Measurements from ENCODE around the gene ZSWIM6. TPM values are rescaled to one million over a fixed set of nuclear protein-coding genes. Genes with fewer than 3 reads are reported as not detected.

The ZSWIM6 gene
- polyA plus RNA-seq, 3 donors: 1.7 to 33.5 (median 2.7) TPM

DNA sequence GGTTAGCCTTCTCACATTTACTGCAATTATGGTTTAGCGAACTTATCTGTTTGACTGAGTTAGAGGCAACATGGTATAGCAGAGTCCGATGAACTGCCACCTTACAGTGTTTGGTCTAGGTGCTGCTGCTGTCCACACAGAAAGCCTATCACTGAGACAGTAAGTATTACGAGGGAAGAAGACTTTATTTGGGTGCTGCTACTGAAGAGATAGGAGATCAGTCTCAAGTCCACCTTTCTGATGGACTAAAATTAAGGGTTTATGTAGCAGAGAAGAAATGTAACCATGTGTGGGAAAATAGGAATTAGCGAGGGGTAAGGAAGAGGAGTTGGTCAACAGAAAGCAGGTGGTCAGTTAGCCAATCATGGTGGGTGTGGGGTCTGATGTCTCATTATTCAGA lies 109.7 kb downstream of the ZSWIM6 start:
- H3K27ac Mint-ChIP-seq: peak overlapping the region in 2 of 7 donors; percentile 0 to 10
- H3K27ac ChIP-seq (ENCODE audit: low read depth in 1 of 2, low read length in 2 of 2): no peak overlapping the region
- no peak overlapping the region for H3K4me3 Mint-ChIP-seq
- WGBS (ENCODE audit: insufficient coverage): 83% methylated on average over 4 of the region's 4 CpGs
- DNase-seq: no peak
- H3K9me3 Mint-ChIP-seq: peaks cover 15 to 30% (median 20%) of the 10 kb centered on the region in 7 donors
- H3K27me3 Mint-ChIP-seq (ENCODE audit: low read depth in 3 of 3): no peaks in the 10 kb centered on the region
- peaks cover 95% of the 10 kb centered on the region for H4K20me1 ChIP-seq (ENCODE audit: insufficient read depth, low read length)
- TF ChIP-seq, protein P1, sequence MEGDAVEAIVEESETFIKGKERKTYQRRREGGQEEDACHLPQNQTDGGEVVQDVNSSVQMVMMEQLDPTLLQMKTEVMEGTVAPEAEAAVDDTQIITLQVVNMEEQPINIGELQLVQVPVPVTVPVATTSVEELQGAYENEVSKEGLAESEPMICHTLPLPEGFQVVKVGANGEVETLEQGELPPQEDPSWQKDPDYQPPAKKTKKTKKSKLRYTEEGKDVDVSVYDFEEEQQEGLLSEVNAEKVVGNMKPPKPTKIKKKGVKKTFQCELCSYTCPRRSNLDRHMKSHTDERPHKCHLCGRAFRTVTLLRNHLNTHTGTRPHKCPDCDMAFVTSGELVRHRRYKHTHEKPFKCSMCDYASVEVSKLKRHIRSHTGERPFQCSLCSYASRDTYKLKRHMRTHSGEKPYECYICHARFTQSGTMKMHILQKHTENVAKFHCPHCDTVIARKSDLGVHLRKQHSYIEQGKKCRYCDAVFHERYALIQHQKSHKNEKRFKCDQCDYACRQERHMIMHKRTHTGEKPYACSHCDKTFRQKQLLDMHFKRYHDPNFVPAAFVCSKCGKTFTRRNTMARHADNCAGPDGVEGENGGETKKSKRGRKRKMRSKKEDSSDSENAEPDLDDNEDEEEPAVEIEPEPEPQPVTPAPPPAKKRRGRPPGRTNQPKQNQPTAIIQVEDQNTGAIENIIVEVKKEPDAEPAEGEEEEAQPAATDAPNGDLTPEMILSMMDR (IDR thresholded peaks at IDR 0.05): no peak
- peaks cover 89% of the 10 kb centered on the region for H3K79me2 ChIP-seq (ENCODE audit: insufficient read depth, low read length)
- intact Hi-C loops (cut with micrococcal nuclease): no loop called here
- H3K4me1 ChIP-seq (ENCODE audit: control insufficient read depth in 1 of 2, insufficient read depth in 2 of 2, low read length in 2 of 2): no peaks in the 10 kb centered on the region
- H3K36me3 ChIP-seq (replicated peaks in 1 of 2; ENCODE audit: control insufficient read depth in 1 of 2, insufficient read depth in 2 of 2, low read length in 2 of 2): peaks cover 0 to 23% of the 10 kb centered on the region in 2 donors
- peaks cover 18 to 29% of the 10 kb centered on the region in 2 donors for H3K9me3 ChIP-seq (replicated peaks in 1 of 2; ENCODE audit: control insufficient read depth in 1 of 2, insufficient read depth in 1 of 2, low read length in 2 of 2)
- H2AFZ ChIP-seq (ENCODE audit: insufficient read depth, low read depth, low read length, poor library complexity, severe bottlenecking): no peak overlapping the region
- no peaks in the 10 kb centered on the region for H3K4me1 Mint-ChIP-seq
- no peak overlapping the region for H3K4me2 ChIP-seq (replicated peaks; ENCODE audit: extremely low read depth, low read length, poor library complexity, severe bottlenecking)
- no peak overlapping the region for H3K4me3 ChIP-seq (replicated peaks in 1 of 3; ENCODE audit: low read depth in 2 of 3, low read length in 3 of 3)
- peaks cover 6 to 13% of the 10 kb centered on the region in 2 donors for H3K36me3 Mint-ChIP-seq
- H3K9ac ChIP-seq (ENCODE audit: insufficient read depth, low read length, poor library complexity, severe bottlenecking): no peak overlapping the region
- H3K27me3 ChIP-seq (ENCODE audit: control insufficient read depth in 2 of 2, insufficient read depth in 2 of 2, low read length in 2 of 2): no peaks in the 10 kb centered on the region

DNA sequence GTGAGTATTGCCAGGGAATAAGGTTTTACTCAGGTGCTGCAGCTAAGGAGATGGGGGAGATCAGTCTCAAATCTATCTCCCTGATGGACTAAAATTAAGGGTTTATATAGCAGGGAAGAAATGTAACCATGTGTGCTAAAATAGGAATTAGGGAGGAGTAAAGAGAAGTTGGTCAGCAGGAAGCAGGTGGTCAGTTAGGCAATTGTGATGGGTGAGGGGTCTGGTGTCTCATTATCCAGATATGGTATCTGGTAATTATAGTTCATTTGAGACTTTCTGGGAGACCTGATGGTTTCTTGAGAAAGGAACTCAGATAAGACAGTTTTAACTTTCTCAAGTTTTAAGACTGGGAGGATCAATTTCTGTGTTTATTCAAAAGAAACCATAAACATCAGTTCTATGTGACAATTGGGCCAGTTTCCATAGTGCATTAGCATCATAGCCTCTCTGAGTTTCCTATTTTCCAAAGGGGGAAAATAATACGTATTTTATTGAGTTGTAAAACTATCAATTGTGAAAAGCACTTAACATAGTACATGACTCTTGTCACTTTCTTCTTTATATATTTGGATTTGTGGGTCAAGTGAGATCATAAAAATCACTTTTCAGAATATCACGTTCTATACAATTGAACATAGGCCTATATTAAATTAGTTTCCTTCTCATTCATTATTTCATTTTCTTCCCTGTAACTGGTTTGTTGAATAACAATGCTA lies 115.9 kb downstream of the ZSWIM6 start:
- Histone ChIP-seq H3K9me3 (replicated peaks in 1 of 2; ENCODE audit: control insufficient read depth in 1 of 2, insufficient read depth in 1 of 2, low read length in 2 of 2) (peaks cover 15 to 16% of the 10 kb centered on the region in 2 donors), H2AFZ (ENCODE audit: insufficient read depth, low read depth, low read length, poor library complexity, severe bottlenecking) (no peak overlapping the region), H3K27me3 (ENCODE audit: control insufficient read depth in 2 of 2, insufficient read depth in 2 of 2, low read length in 2 of 2) (no peaks in the 10 kb centered on the region), H4K20me1 (ENCODE audit: insufficient read depth, low read length) (peaks cover 95% of the 10 kb centered on the region), H3K79me2 (ENCODE audit: insufficient read depth, low read length) (peaks cover 91% of the 10 kb centered on the region), H3K27ac (ENCODE audit: low read depth in 1 of 2, low read length in 2 of 2) (no peak overlapping the region), H3K4me1 (ENCODE audit: control insufficient read depth in 1 of 2, insufficient read depth in 2 of 2, low read length in 2 of 2) (no peaks in the 10 kb centered on the region), H3K36me3 (replicated peaks in 1 of 2; ENCODE audit: control insufficient read depth in 1 of 2, insufficient read depth in 2 of 2, low read length in 2 of 2) (peaks cover 0 to 23% of the 10 kb centered on the region in 2 donors), H3K9ac (ENCODE audit: insufficient read depth, low read length, poor library complexity, severe bottlenecking) (no peak overlapping the region), H3K4me3 (replicated peaks in 1 of 3; ENCODE audit: low read depth in 2 of 3, low read length in 3 of 3) (no peak overlapping the region), H3K4me2 (replicated peaks; ENCODE audit: extremely low read depth, low read length, poor library complexity, severe bottlenecking) (no peak overlapping the region)
- Mint-ChIP-seq H3K27ac (no peak overlapping the region), H3K36me3 (peaks cover 5 to 12% of the 10 kb centered on the region in 2 donors), H3K27me3 (ENCODE audit: low read depth in 3 of 3) (no peaks in the 10 kb centered on the region), H3K4me3 (no peak overlapping the region), H3K4me1 (peaks cover 5% of the 10 kb centered on the region), H3K9me3 (peaks cover 5 to 22% (median 14%) of the 10 kb centered on the region in 7 donors)
- intact Hi-C loops (cut with micrococcal nuclease): no loop called here
- no CpG with 5 or more reads among the region's 2 CpGs for WGBS (ENCODE audit: insufficient coverage)
- DNase-seq: no peak
- TF ChIP-seq, protein P1 (IDR thresholded peaks at IDR 0.05): no peak
